Globus pallidus (tissue), 1 donor: ENCODE data around the gene PFKM.

Experiments
- DNase-seq: peaks from one replicate; pipeline ENCODE4 v3.0.0-alpha.2; 2015; ENCODE audit warnings: low spot score

PFKM gene

GRCh38 chr12:48157018-48157888, 38.1 kb downstream of the PFKM start, which contains the start of gene ASB8:
TSS of gene ASB8 (minus strand) at chr12:48157515. CDS start at chr12:48153496, 4,019 bp downstream.
- peak; percentile 98 for DNase-seq

GRCh38 chr12:48157889-48158370, 38.8 kb downstream of the PFKM start:
- DNase-seq, result no peak

- DNase-seq, result no peak
Observed at GRCh38 chr12:48160046-48160445, 40.9 kb downstream of the PFKM start.

- peak; percentile 40 for DNase-seq
Observed at GRCh38 chr12:48160807-48161206, 41.6 kb downstream of the PFKM start.

- DNase-seq, result no peak
Observed at GRCh38 chr12:48163150-48163747, 44.1 kb downstream of the PFKM start.

- peak; percentile 47 for DNase-seq
Observed at GRCh38 chr12:48164451-48164850, 45.3 kb downstream of the PFKM start.

- peak; percentile 59 for DNase-seq
Observed at GRCh38 chr12:48165089-48165981, 46.2 kb downstream of the PFKM start.

- no peak for DNase-seq
Observed at GRCh38 chr12:48169011-48169410, 49.8 kb downstream of the PFKM start.

- DNase-seq, result no peak
Observed at GRCh38 chr12:48175613-48176416, 56.7 kb downstream of the PFKM start.

- no peak for DNase-seq
Observed at GRCh38 chr12:48176417-48176751, 57.2 kb downstream of the PFKM start.

- no peak for DNase-seq
Observed at GRCh38 chr12:48177982-48178381, 58.8 kb downstream of the PFKM start.

GRCh38 chr12:48179466-48179865, 60.3 kb downstream of the PFKM start:
- DNase-seq, result no peak

- DNase-seq, result no peak
Observed at GRCh38 chr12:48180424-48180823, 61.3 kb downstream of the PFKM start.

- no peak for DNase-seq
Observed at GRCh38 chr12:48180857-48181495, 61.8 kb downstream of the PFKM start.

- no peak for DNase-seq
Observed at GRCh38 chr12:48182631-48183030, 63.5 kb downstream of the PFKM start.

GRCh38 chr12:48183091-48183875, 64.1 kb downstream of the PFKM start, which contains the start of gene CCDC184:
TSS of gene CCDC184 (plus strand) at chr12:48183644. CDS start at chr12:48184123, 479 bp downstream.
- peak; percentile 81 for DNase-seq

- DNase-seq, result no peak
Observed at GRCh38 chr12:48183876-48184548, 64.8 kb downstream of the PFKM start.

GRCh38 chr12:48184549-48184922, 65.4 kb downstream of the PFKM start:
- DNase-seq, result no peak

- DNase-seq, result no peak
Observed at GRCh38 chr12:48185181-48185919, 66.2 kb downstream of the PFKM start.
